H1 (cell line): Measurements from ENCODE around the gene ACSL3. TPM values are rescaled to one million over a fixed set of nuclear protein-coding genes. Genes with fewer than 3 reads are reported as not detected.

Source experiments
- CTCF ChIA-PET: fragments of 300-600 bp; sonication (Branson Sonifier 250); formaldehyde crosslinking; loops from one replicate; lab custom pipeline; 2021; ENCODE audit not compliant: partially characterized antibody; lab: Charles Lee
- POLR2A ChIA-PET: fragments of 300-600 bp; sonication (Branson Sonifier 250); formaldehyde crosslinking; loops from one replicate; lab custom pipeline; 2021; ENCODE audit warnings: inconsistent platforms; ENCODE audit not compliant: partially characterized antibody; lab: Charles Lee
- DNase-seq, 2 experiments: peaks; one replicate each; pipeline versions ENCODE4 v3.0.0 to v3.0.0-alpha.2; 2010 to 2022; ENCODE audit warnings: low spot score in 2 of 2, low read depth in 1 of 2, mixed read lengths in 1 of 2
- FAIRE-seq: peaks from 2 replicates; lab custom pipeline; 2011; peaks lifted over from hg19 to GRCh38; lab: Jason Lieb, UNC
- H2AFZ ChIP-seq: 2 replicates; pipeline ENCODE4 v1.8.1; 2012; ENCODE audit warnings: low read length, inconsistent platforms
- H2AK5ac ChIP-seq: 2 replicates; pipeline ENCODE4 v1.6.1; 2013; ENCODE audit warnings: low read depth, low read length
- H2BK120ac ChIP-seq: replicated peaks from 2 replicates; pipeline ENCODE3; 2013; ENCODE audit warnings: low read depth, low read length, inconsistent platforms
- H2BK12ac ChIP-seq: 2 replicates; pipeline ENCODE4 v1.6.1; 2013; ENCODE audit warnings: low read depth, low read length
- H2BK15ac ChIP-seq: 2 replicates; pipeline ENCODE4 v1.6.1; 2013; ENCODE audit warnings: low read length
- H2BK20ac ChIP-seq: 2 replicates; pipeline ENCODE4 v1.6.1; 2013; ENCODE audit warnings: low read length
- H2BK5ac ChIP-seq: 2 replicates; pipeline ENCODE4 v1.6.1; 2013; ENCODE audit warnings: low read depth, low read length
- H3K14ac ChIP-seq: 2 replicates; pipeline ENCODE4 v1.6.1; 2013; ENCODE audit warnings: inconsistent platforms; ENCODE audit not compliant: insufficient read length
- H3K18ac ChIP-seq: 2 replicates; pipeline ENCODE4 v1.6.1; 2013; ENCODE audit warnings: low read length; ENCODE audit errors: extremely low read depth
- H3K23ac ChIP-seq: 2 replicates; pipeline ENCODE4 v1.6.1; 2013; ENCODE audit warnings: inconsistent platforms; ENCODE audit not compliant: insufficient read length
- H3K23me2 ChIP-seq: 2 replicates; pipeline ENCODE4 v1.6.1; 2013; ENCODE audit warnings: low read depth, low read length
- H3K27ac ChIP-seq: 2 replicates; pipeline ENCODE4 v1.6.1; 2011; ENCODE audit warnings: low read depth, low read length, inconsistent platforms
- H3K27me3 ChIP-seq, 4 experiments: replicated peaks in 1 of 4; 1 replicate in 1 of 4; 2 replicates in 3 of 4; pipeline versions ENCODE4 v1.6.1 to v1.8.1; 2011 to 2013; ENCODE audit warnings: low read length in 3 of 4, mild to moderate bottlenecking in 3 of 4, inconsistent platforms in 2 of 4, mixed read lengths in 2 of 4, moderate library complexity in 1 of 4; ENCODE audit not compliant: control insufficient read depth in 3 of 4, insufficient read depth in 3 of 4; ENCODE audit errors: extremely low read depth in 1 of 4
- H3K36me3 ChIP-seq, 4 experiments: 2 replicates each; pipeline versions ENCODE4 v1.6.1 to v1.8.1; 2011 to 2013; ENCODE audit warnings: mild to moderate bottlenecking in 4 of 4, low read length in 3 of 4, moderate library complexity in 2 of 4, control low read depth in 1 of 4, inconsistent platforms in 1 of 4; ENCODE audit not compliant: insufficient read depth in 4 of 4, control insufficient read depth in 2 of 4
- H3K4ac ChIP-seq: replicated peaks from 2 replicates; pipeline ENCODE3; 2013; ENCODE audit warnings: low read length, low read depth, mixed read lengths, inconsistent platforms; ENCODE audit not compliant: insufficient read length
- H3K4me1 ChIP-seq, 4 experiments: replicated peaks in 1 of 4; 1 replicate in 1 of 4; 2 replicates in 3 of 4; pipeline versions ENCODE4 v1.6.1 to v1.8.1; 2011 to 2013; ENCODE audit warnings: low read length in 3 of 4, inconsistent platforms in 2 of 4, mixed read lengths in 1 of 4; ENCODE audit not compliant: insufficient read depth in 4 of 4, control insufficient read depth in 3 of 4
- H3K4me2 ChIP-seq, 2 experiments: 2 replicates each; pipeline versions ENCODE4 v1.6.1 to v1.8.1; 2011 to 2013; ENCODE audit warnings: low read depth in 2 of 2, low read length in 2 of 2, control low read depth in 1 of 2, inconsistent platforms in 1 of 2, mild to moderate bottlenecking in 1 of 2; ENCODE audit not compliant: insufficient read depth in 1 of 2
- H3K4me3 ChIP-seq, 4 experiments: fragments of 200-600, 300-600 bp in 1 of 4; sonication (generic), shearing (Covaris generic), sonication (Bioruptor Twin) in 1 of 4; 2 replicates each; pipeline versions ENCODE4 v1.5.1 to v1.8.1; 2011 to 2016; ENCODE audit warnings: low read length in 4 of 4, low read depth in 3 of 4, control low read depth in 2 of 4, inconsistent platforms in 2 of 4, mild to moderate bottlenecking in 2 of 4, mixed read lengths in 1 of 4, moderate library complexity in 1 of 4; ENCODE audit not compliant: insufficient read depth in 2 of 4; ENCODE audit errors: extremely low read depth in 1 of 4
- H3K56ac ChIP-seq: replicated peaks from 2 replicates; pipeline ENCODE3; 2013; ENCODE audit warnings: low read depth, mild to moderate bottlenecking, mixed read lengths, low read length, inconsistent platforms; ENCODE audit not compliant: insufficient read length
- H3K79me1 ChIP-seq: 2 replicates; pipeline ENCODE4 v1.6.1; 2013; ENCODE audit warnings: low read depth, low read length, control low read depth
- H3K79me2 ChIP-seq, 2 experiments: 2 replicates each; pipeline versions ENCODE4 v1.6.1 to v1.8.1; 2012 to 2013; ENCODE audit warnings: low read length in 2 of 2, mild to moderate bottlenecking in 2 of 2, inconsistent platforms in 1 of 2; ENCODE audit not compliant: insufficient read depth in 2 of 2, control insufficient read depth in 1 of 2
- H3K9ac ChIP-seq, 4 experiments: replicated peaks in 1 of 4; 1 replicate in 1 of 4; 2 replicates in 3 of 4; pipeline versions ENCODE4 v1.6.1 to v1.8.1; 2011 to 2013; ENCODE audit warnings: low read depth in 3 of 4, low read length in 3 of 4, control low read depth in 2 of 4, mild to moderate bottlenecking in 2 of 4, moderate library complexity in 2 of 4, inconsistent platforms in 1 of 4; ENCODE audit errors: extremely low read depth in 1 of 4
- H3K9me3 ChIP-seq, 2 experiments: 2 replicates each; pipeline versions ENCODE4 v1.6.1 to v1.8.1; 2012 to 2013; ENCODE audit warnings: mild to moderate bottlenecking in 2 of 2, moderate library complexity in 2 of 2, control low read depth in 1 of 2, inconsistent platforms in 1 of 2, low read depth in 1 of 2, low read length in 1 of 2, mixed read lengths in 1 of 2; ENCODE audit not compliant: insufficient read depth in 2 of 2
- H4K20me1 ChIP-seq, 2 experiments: replicated peaks in 1 of 2; 2 replicates each; pipeline versions ENCODE3 to v1.8.1; 2011 to 2013; ENCODE audit warnings: inconsistent platforms in 2 of 2, low read length in 2 of 2, mild to moderate bottlenecking in 1 of 2; ENCODE audit not compliant: insufficient read depth in 2 of 2, control insufficient read depth in 1 of 2
- H4K5ac ChIP-seq: 2 replicates; pipeline ENCODE4 v1.6.1; 2013; ENCODE audit warnings: low read length, low read depth, mixed read lengths, inconsistent platforms; ENCODE audit not compliant: insufficient read length
- H4K8ac ChIP-seq: 2 replicates; pipeline ENCODE4 v1.8.0; 2013; ENCODE audit warnings: mild to moderate bottlenecking, moderate library complexity, low read length, inconsistent platforms; ENCODE audit not compliant: insufficient read depth; ENCODE audit errors: extremely low read depth
- H4K91ac ChIP-seq: replicated peaks from 2 replicates; pipeline ENCODE3; 2013; ENCODE audit warnings: low read length, mixed read lengths, inconsistent platforms; ENCODE audit not compliant: insufficient read length
- ASH2L ChIP-seq: fragments of 200-600, 300-600 bp; sonication (generic); IDR thresholded peaks from one replicate; pipeline ENCODE4 v1.7.1; 2017; ENCODE audit warnings: low read length
- CREB1 ChIP-seq: IDR thresholded peaks from 2 replicates; pipeline ENCODE4 v1.6.1; 2012; ENCODE audit warnings: inconsistent platforms
- EGR1 ChIP-seq: IDR thresholded peaks from 2 replicates; pipeline ENCODE4 v1.6.1; 2011; ENCODE audit warnings: low read depth, low read length, borderline replicate concordance
- EZH2 ChIP-seq: fragments of 200-600 bp; sonication (generic); IDR thresholded peaks from 2 replicates; pipeline ENCODE4 v1.7.1; 2012; ENCODE audit warnings: low read depth, mild to moderate bottlenecking, moderate library complexity, low read length, inconsistent platforms; ENCODE audit not compliant: severe bottlenecking
- HDAC6 ChIP-seq: IDR thresholded peaks from one replicate; pipeline ENCODE4 v1.7.1; 2012; ENCODE audit warnings: low read depth, mild to moderate bottlenecking, inconsistent platforms, low read length, moderate library complexity
- POLR2AphosphoS5 ChIP-seq: IDR thresholded peaks from 2 replicates; pipeline ENCODE4 v1.6.1; 2011; ENCODE audit warnings: low read depth, low read length
- RNF2 ChIP-seq: fragments of 200-900, 300-1000 bp; sonication (generic); IDR thresholded peaks from 2 replicates; pipeline ENCODE4 v1.7.1; 2016; ENCODE audit warnings: borderline replicate concordance, low read depth, mild to moderate bottlenecking, antibody characterized with exemption, low read length; ENCODE audit not compliant: poor library complexity, severe bottlenecking; ENCODE audit errors: missing control alignments
- SIN3A ChIP-seq, 2 experiments: IDR thresholded peaks in 1 of 2; conservative IDR thresholded peaks in 1 of 2; 2 replicates each; pipeline ENCODE4 v1.6.1; 2011 to 2012; ENCODE audit warnings: low read length in 2 of 2, improper control_type of control experiment in 1 of 2, low read depth in 1 of 2, mild to moderate bottlenecking in 1 of 2
- SP1 ChIP-seq: IDR thresholded peaks from 2 replicates; pipeline ENCODE4 v1.6.1; 2011; ENCODE audit warnings: low read depth, low read length
- SP4 ChIP-seq: IDR thresholded peaks from 2 replicates; pipeline ENCODE4 v1.6.1; 2012; ENCODE audit warnings: low read length, inconsistent platforms
- WGBS, 2 experiments: shearing (Covaris generic) in 1 of 2; methylation state at CpG; one replicate each; pipeline versions ENCODE4 v1.1.6 to v1.1.7; 2013 to 2015; ENCODE audit warnings: low lambda C conversion rate in 2 of 2, mixed read lengths in 2 of 2, inconsistent platforms in 1 of 2, low coverage in 1 of 2, missing lambda C conversion rate in 1 of 2; ENCODE audit not compliant: insufficient replicate concordance in 2 of 2, insufficient coverage in 1 of 2, insufficient read length in 1 of 2; ENCODE audit errors: extremely low coverage in 1 of 2, missing lambda C conversion rate in 1 of 2; 5-methylcytosine and 5-hydroxymethylcytosine counted together
- polyA plus RNA-seq, 7 experiments: library from polyadenylated mRNA; depleted of rRNA in 3 of 7; stranded (reverse) in 5 of 7; unstranded in 2 of 7; fragments of >200 nt in 5 of 7; fragments of 200-250 nt in 2 of 7; gene quantifications; 1 replicate in 5 of 7; 2 replicates in 1 of 7; 4 replicates in 1 of 7; pipeline versions ENCODE4 v1.2.1 to v1.2.3, GENCODE V29; 2011 to 2013; ENCODE audit warnings: missing spikeins in 2 of 7, mixed read lengths in 2 of 7
- total RNA-seq: library from RNA; stranded (reverse); fragmentation: NEBNext Ultra II Directional; extraction: Animal tissue kit (Norgen Biotek cat#: 25700); gene quantifications from 2 replicates; pipeline ENCODE4 v1.2.1, GENCODE V29; 2021
- TF ChIP-seq, protein P1 (sequence below), 3 experiments: IDR thresholded peaks; 1 replicate in 2 of 3; 2 replicates in 1 of 3; pipeline versions ENCODE4 v1.5.1 to v1.6.1; 2011; ENCODE audit warnings: low read length in 3 of 3, mild to moderate bottlenecking in 3 of 3, inconsistent platforms in 2 of 3, low read depth in 1 of 3, moderate library complexity in 1 of 3; ENCODE audit not compliant: insufficient read depth in 1 of 3; ENCODE audit errors: control extremely low read depth in 1 of 3

Gene ACSL3
- total and polyA plus RNA-seq, 2 of the 8 experiments (the other 6 are each of a cell fraction or from before 2014, with no cell fraction given), result 37.5 to 98.1 TPM

GRCh38 chr2:222875482-222875881, 14.6 kb downstream of the ACSL3 start:
- H3K9ac ChIP-seq, result no peak overlapping the region
- no peak overlapping the region for H4K91ac ChIP-seq
- 94% methylated on average over 3 of the region's 3 CpGs; no CpG with 5 or more reads in 1 of the 2 experiments for WGBS, 2 experiments
- H4K20me1 ChIP-seq, result peaks cover 12 to 21% of the 10 kb centered on the region in 2 experiments
- H3K23ac ChIP-seq, result no peak overlapping the region
- ChIA-PET CTCF (interaction anchor here (1.1 to 1.7 kb wide), 4 partner anchors 28 to 166 kb away, joined by 3 to 8 read pairs (median 5); no protein-coding TSS in a partner anchor), POLR2A (interaction anchor here (0.9 to 1.2 kb wide), 2 partner anchors 10 to 12 kb away, joined by 4 read pairs; no protein-coding TSS in a partner anchor)
- H2AFZ ChIP-seq, result no peak overlapping the region
- no peak overlapping the region for H2BK20ac ChIP-seq
- H3K79me1 ChIP-seq, result peaks cover 16% of the 10 kb centered on the region
- no peak overlapping the region for H2BK15ac ChIP-seq
- no peak overlapping the region for H4K5ac ChIP-seq
- no peak overlapping the region for H3K27ac ChIP-seq
- no peak overlapping the region for H2AK5ac ChIP-seq
- no peak overlapping the region for H2BK120ac ChIP-seq
- DNase-seq (no peak), FAIRE-seq (no peak)
- H3K36me3 ChIP-seq, result no peaks in the 10 kb centered on the region
- H2BK5ac ChIP-seq, result no peak overlapping the region
- H3K27me3 ChIP-seq, result no peaks in the 10 kb centered on the region
- H3K4me2 ChIP-seq, result no peak overlapping the region
- H4K8ac ChIP-seq, result no peak overlapping the region
- H3K4me3 ChIP-seq, result no peak overlapping the region
- no peak overlapping the region for H3K56ac ChIP-seq
- H3K4ac ChIP-seq, result no peak overlapping the region
- H3K4me1 ChIP-seq, result peaks cover 0 to 6% (median 4%) of the 10 kb centered on the region in 4 experiments; a peak in 4 of 7 replicates
- no peak overlapping the region for H3K18ac ChIP-seq
- H3K14ac ChIP-seq, result no peak overlapping the region
- H3K23me2 ChIP-seq, result no peaks in the 10 kb centered on the region
- TF ChIP-seq ASH2L, result no peak
- no peak for TF ChIP-seq SP4
- TF ChIP-seq POLR2AphosphoS5, result no peak
- no peak for TF ChIP-seq HDAC6
- TF ChIP-seq, protein P1, sequence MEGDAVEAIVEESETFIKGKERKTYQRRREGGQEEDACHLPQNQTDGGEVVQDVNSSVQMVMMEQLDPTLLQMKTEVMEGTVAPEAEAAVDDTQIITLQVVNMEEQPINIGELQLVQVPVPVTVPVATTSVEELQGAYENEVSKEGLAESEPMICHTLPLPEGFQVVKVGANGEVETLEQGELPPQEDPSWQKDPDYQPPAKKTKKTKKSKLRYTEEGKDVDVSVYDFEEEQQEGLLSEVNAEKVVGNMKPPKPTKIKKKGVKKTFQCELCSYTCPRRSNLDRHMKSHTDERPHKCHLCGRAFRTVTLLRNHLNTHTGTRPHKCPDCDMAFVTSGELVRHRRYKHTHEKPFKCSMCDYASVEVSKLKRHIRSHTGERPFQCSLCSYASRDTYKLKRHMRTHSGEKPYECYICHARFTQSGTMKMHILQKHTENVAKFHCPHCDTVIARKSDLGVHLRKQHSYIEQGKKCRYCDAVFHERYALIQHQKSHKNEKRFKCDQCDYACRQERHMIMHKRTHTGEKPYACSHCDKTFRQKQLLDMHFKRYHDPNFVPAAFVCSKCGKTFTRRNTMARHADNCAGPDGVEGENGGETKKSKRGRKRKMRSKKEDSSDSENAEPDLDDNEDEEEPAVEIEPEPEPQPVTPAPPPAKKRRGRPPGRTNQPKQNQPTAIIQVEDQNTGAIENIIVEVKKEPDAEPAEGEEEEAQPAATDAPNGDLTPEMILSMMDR (IDR thresholded peaks at IDR 0.05; ENCODE audit: control extremely low read depth in 1 of 3, insufficient read depth in 1 of 3, low read depth in 1 of 3, low read length in 3 of 3), result no peak
- no peak for TF ChIP-seq CREB1
- TF ChIP-seq EGR1, result no peak
- TF ChIP-seq SIN3A (conservative IDR thresholded peaks at IDR 0.05 in 1 of 2, IDR thresholded peaks at IDR 0.05 in 1 of 2; ENCODE audit: low read depth in 1 of 2, low read length in 2 of 2), result no peak
- TF ChIP-seq EZH2, result no peak
- TF ChIP-seq SP1, result no peak
- TF ChIP-seq RNF2, result no peak
- H2BK12ac ChIP-seq, result no peak overlapping the region
- no peaks in the 10 kb centered on the region for H3K9me3 ChIP-seq
- peaks cover 59 to 99% of the 10 kb centered on the region in 2 experiments for H3K79me2 ChIP-seq
